Caco-2 (cell line): ENCODE data around the gene PANK2. TPM values are rescaled to one million over a fixed set of nuclear protein-coding genes. Genes with fewer than 3 reads are reported as not detected.

Experiments
- BruUV-seq: library from RNA; stranded (reverse); fragments of 400-500 nt; replicated peaks from 2 replicates; lab custom pipeline; 2021; lab: Mats Ljungman, UMichigan
- CTCF ChIA-PET: fragments of 300-600 bp; sonication (Branson Sonifier 250); formaldehyde crosslinking; loops from one replicate; lab custom pipeline; 2022; ENCODE audit warnings: antibody characterized with exemption; lab: Charles Lee
- POLR2A ChIA-PET: fragments of 300-600 bp; sonication (Branson Sonifier 250); formaldehyde crosslinking; loops from one replicate; lab custom pipeline; 2022; ENCODE audit warnings: antibody characterized with exemption; lab: Charles Lee
- DNase-seq, 2 experiments: peaks; one replicate each; pipeline versions ENCODE4 v3.0.0 to v3.0.0-alpha.2; 2020 to 2022
- H3K27me3 ChIP-seq: replicated peaks from 2 replicates; pipeline ENCODE4 v1.6.0; 2011; ENCODE audit warnings: low read length; ENCODE audit not compliant: control insufficient read depth, insufficient read depth
- H3K36me3 ChIP-seq: 2 replicates; pipeline ENCODE4 v1.5.1; 2011; ENCODE audit warnings: low read length; ENCODE audit not compliant: control insufficient read depth, insufficient read depth
- H3K4me1 ChIP-seq: fragments of 250-450 bp; sonication (Bioruptor Pico); 2 replicates; pipeline ENCODE4 v1.5.1; 2020; ENCODE audit warnings: mild to moderate bottlenecking
- H3K4me3 ChIP-seq: 2 replicates; pipeline ENCODE4 v1.5.1; 2011; ENCODE audit warnings: low read depth, mild to moderate bottlenecking, control low read depth, low read length
- H3K9me3 ChIP-seq: fragments of 250-450 bp; sonication (Bioruptor Pico); 2 replicates; pipeline ENCODE4 v1.5.1; 2020; ENCODE audit warnings: mild to moderate bottlenecking, moderate library complexity
- H3K27ac Mint-ChIP-seq: one replicate; pipeline ENCODE4 v1.8.0; 2022; ENCODE audit warnings: mixed read lengths; ENCODE audit not compliant: unreplicated experiment
- H3K27me3 Mint-ChIP-seq: one replicate; pipeline ENCODE4 v1.8.0; 2022; ENCODE audit warnings: mixed read lengths; ENCODE audit not compliant: insufficient read depth, unreplicated experiment
- H3K36me3 Mint-ChIP-seq: one replicate; pipeline ENCODE4 v1.8.0; 2022; ENCODE audit warnings: mild to moderate bottlenecking, mixed read lengths; ENCODE audit not compliant: insufficient read depth, unreplicated experiment
- H3K4me1 Mint-ChIP-seq: one replicate; pipeline ENCODE4 v1.8.0; 2022; ENCODE audit warnings: low read depth, mixed read lengths; ENCODE audit not compliant: unreplicated experiment
- H3K4me3 Mint-ChIP-seq: one replicate; pipeline ENCODE4 v1.8.0; 2022; ENCODE audit warnings: mild to moderate bottlenecking, moderate library complexity, mixed read lengths; ENCODE audit not compliant: unreplicated experiment
- H3K9me3 Mint-ChIP-seq: one replicate; pipeline ENCODE4 v1.8.0; 2022; ENCODE audit warnings: mixed read lengths; ENCODE audit not compliant: unreplicated experiment
- CTCF ChIP-seq, 2 experiments: fragments of 200-600 bp in 1 of 2; IDR thresholded peaks; 1 replicate in 1 of 2; 2 replicates in 1 of 2; pipeline versions ENCODE4 v1.5.1 to v1.8.0; 2011 to 2022; ENCODE audit warnings: antibody characterized with exemption in 1 of 2, control low read depth in 1 of 2, inconsistent platforms in 1 of 2, low read depth in 1 of 2, low read length in 1 of 2, mild to moderate bottlenecking in 1 of 2, moderate library complexity in 1 of 2; ENCODE audit not compliant: insufficient read depth in 1 of 2, severe bottlenecking in 1 of 2, unreplicated experiment in 1 of 2
- intact Hi-C: fragments of 100-400 bp; cut with micrococcal nuclease; formaldehyde crosslinking; loops from one replicate; pipeline ENCODE4 v1.10.0; 2022; ENCODE audit not compliant: unreplicated experiment
- total RNA-seq: library from RNA; stranded (reverse); gene quantifications from 2 replicates; pipeline ENCODE4 v1.2.3, GENCODE V29; 2022

Gene PANK2
- total RNA-seq, 1 experiment from 2014 or later = 58.3 TPM

GRCh38 chr20:3846740-3847428 lies 42.3 kb upstream of the PANK2 start, which contains the start of gene MAVS:
MAVS (plus strand) TSS chr20:3846834; CDS start chr20:3854625, 7,791 bp downstream.
- Histone ChIP-seq H3K36me3 (no peaks in the 10 kb centered on the region), H3K4me1 (peaks cover 12% of the 10 kb centered on the region), H3K27me3 (no peaks in the 10 kb centered on the region), H3K4me3 (peak within 1 kb of the TSS; percentile 57), H3K9me3 (no peaks in the 10 kb centered on the region)
- peak; percentile 90 to 95 for DNase-seq
- CTCF ChIA-PET = interaction anchor here (0.8 to 1.0 kb wide), 2 partner anchors 61 to 245 kb away, joined by 6 to 8 read pairs; partner anchors contain the start of gene CENPB
- intact Hi-C loops = loop anchor here (1.0 to 2.0 kb wide), 2 partner anchors 7 to 26 kb away; partner anchors contain the start of gene AP5S1
- Mint-ChIP-seq H3K4me1 (peaks cover 10% of the 10 kb centered on the region), H3K9me3 (no peaks in the 10 kb centered on the region), H3K27me3 (no peaks in the 10 kb centered on the region), H3K4me3 (peak within 1 kb of the TSS; percentile 92), H3K27ac (peak within 1 kb of the TSS; percentile 94), H3K36me3 (peaks cover 29% of the 10 kb centered on the region)
- POLR2A ChIA-PET = interaction anchor here (1.0 kb wide), 1 partner anchor 26 kb away, joined by 4 read pairs; the partner anchor contains the start of gene AP5S1
- no TSS peak for BruUV-seq
- no peak for TF ChIP-seq CTCF (IDR thresholded peaks at IDR 0.05; ENCODE audit: insufficient read depth in 1 of 2, low read depth in 1 of 2, low read length in 1 of 2, severe bottlenecking in 1 of 2, unreplicated experiment in 1 of 2)

- Mint-ChIP-seq H3K27ac (peak overlapping the region; percentile 94), H3K4me3 (peak overlapping the region; percentile 92), H3K4me1 (peaks cover 10% of the 10 kb centered on the region), H3K36me3 (peaks cover 29% of the 10 kb centered on the region), H3K27me3 (no peaks in the 10 kb centered on the region), H3K9me3 (no peaks in the 10 kb centered on the region)
- peaks cover 12% of the 10 kb centered on the region for H3K4me1 ChIP-seq
- intact Hi-C loops = loop anchor here (2.0 kb wide), 1 partner anchor 27 kb away; the partner anchor contains the start of gene AP5S1
- TF ChIP-seq CTCF (IDR thresholded peaks at IDR 0.05; ENCODE audit: insufficient read depth in 1 of 2, low read depth in 1 of 2, low read length in 1 of 2, severe bottlenecking in 1 of 2, unreplicated experiment in 1 of 2) = no peak
- H3K27me3 ChIP-seq = no peaks in the 10 kb centered on the region
- POLR2A ChIA-PET = interaction anchor here (1.0 kb wide), 1 partner anchor 27 kb away, joined by 4 read pairs; the partner anchor contains the start of gene AP5S1
- H3K9me3 ChIP-seq = no peaks in the 10 kb centered on the region
- BruUV-seq = TSS peak; percentile 70
- DNase-seq = no peak
- CTCF ChIA-PET = interaction anchor here (0.8 to 1.0 kb wide), 2 partner anchors 61 to 245 kb away, joined by 6 to 8 read pairs; partner anchors contain the start of gene CENPB
- peak overlapping the region; percentile 57 for H3K4me3 ChIP-seq
- no peaks in the 10 kb centered on the region for H3K36me3 ChIP-seq
Measured at GRCh38 chr20:3847429-3847940, 41.7 kb upstream of the PANK2 start.

- Histone ChIP-seq H3K36me3 (no peaks in the 10 kb centered on the region), H3K9me3 (no peaks in the 10 kb centered on the region), H3K4me3 (no peak overlapping the region), H3K27me3 (no peaks in the 10 kb centered on the region), H3K4me1 (peaks cover 10% of the 10 kb centered on the region)
- BruUV-seq = no TSS peak
- CTCF ChIA-PET = no interaction called here
- intact Hi-C loops = no loop called here
- DNase-seq = no peak
- H3K4me3 Mint-ChIP-seq = peak overlapping the region; percentile 62
- TF ChIP-seq CTCF (IDR thresholded peaks at IDR 0.05; ENCODE audit: insufficient read depth in 1 of 2, low read depth in 1 of 2, low read length in 1 of 2, severe bottlenecking in 1 of 2, unreplicated experiment in 1 of 2) = no peak
- H3K27me3 Mint-ChIP-seq = no peaks in the 10 kb centered on the region
- POLR2A ChIA-PET = interaction anchor here (1.1 kb wide), 1 partner anchor 23 kb away, joined by 3 read pairs; no protein-coding TSS in a partner anchor
- H3K4me1 Mint-ChIP-seq = peaks cover 10% of the 10 kb centered on the region
- peaks cover 29% of the 10 kb centered on the region for H3K36me3 Mint-ChIP-seq
- peak overlapping the region; percentile 60 for H3K27ac Mint-ChIP-seq
- H3K9me3 Mint-ChIP-seq = no peaks in the 10 kb centered on the region
Measured at GRCh38 chr20:3848565-3848964, 40.6 kb upstream of the PANK2 start.
